Measurements from ENCODE around the gene PIP5K1A. TPM values are rescaled to one million over a fixed set of nuclear protein-coding genes. Genes with fewer than 3 reads are reported as not detected.
A peak's percentile ranks its signal among the peaks of the same experiment; 100 is the strongest.

Gene PIP5K1A
- total and polyA plus RNA-seq, 2 experiments from 2014 or later = 35.1 to 62.8 TPM

GRCh38 chr1:151282883-151283725 is 84.8 kb downstream of the PIP5K1A start:
- Histone ChIP-seq H4K20me1 (ENCODE audit: insufficient read depth) (no peaks in the 10 kb centered on the region), H3K79me2 (ENCODE audit: insufficient read depth) (peaks cover 28% of the 10 kb centered on the region), H2AFZ (peak overlapping the region; percentile 60), H3K4me1 (ENCODE audit: insufficient read depth) (peaks cover 4% of the 10 kb centered on the region), H3K4me2 (ENCODE audit: unreplicated experiment) (peak overlapping the region; percentile 98), H3K9me2 (ENCODE audit: insufficient read depth) (no peaks in the 10 kb centered on the region), H3K9ac (peak overlapping the region; percentile 93), H3K36me3 (ENCODE audit: low read depth) (no peaks in the 10 kb centered on the region; the same call in 1 of the 2 replicates), H3K4me3 (peak overlapping the region; percentile 87), H3F3A (ENCODE audit: insufficient read depth) (peaks cover 5% of the 10 kb centered on the region; the same call in 1 of the 2 replicates), H3K27ac (peak overlapping the region; percentile 99), H3K9me3 (ENCODE audit: low read depth) (no peaks in the 10 kb centered on the region), H3K27me3 (replicated peaks; ENCODE audit: insufficient read depth) (no peaks in the 10 kb centered on the region)
- 9 to 18% methylated on average over 27 to 44 of the region's 44 CpGs for WGBS, 2 experiments (ENCODE audit: low coverage in 1 of 2, low lambda C conversion rate in 2 of 2, missing lambda C conversion rate in 2 of 2)
- TF ChIP-seq EZH2phosphoT487 (IDR thresholded peaks at IDR 0.05; ENCODE audit: insufficient read depth, low read depth) (no peak), EZH2 (IDR thresholded peaks at IDR 0.05; ENCODE audit: insufficient read depth, poor library complexity, severe bottlenecking) (no peak)
- in situ Hi-C loops (cut with MboI) = no loop called here
- DNase-seq = peak; percentile 49

GRCh38 chr1:151284013-151284577 is 85.7 kb downstream of the PIP5K1A start:
- no peak for DNase-seq
- Histone ChIP-seq H3K4me2 (ENCODE audit: unreplicated experiment) (peak overlapping the region; percentile 98), H3K79me2 (ENCODE audit: insufficient read depth) (peaks cover 28% of the 10 kb centered on the region), H3K27ac (no peak overlapping the region), H3K4me1 (ENCODE audit: insufficient read depth) (peaks cover 4% of the 10 kb centered on the region), H3K4me3 (peak overlapping the region; percentile 87), H4K20me1 (ENCODE audit: insufficient read depth) (no peaks in the 10 kb centered on the region), H3K36me3 (ENCODE audit: low read depth) (peaks cover 5% of the 10 kb centered on the region; the same call in 1 of the 2 replicates), H3F3A (ENCODE audit: insufficient read depth) (peaks cover 5% of the 10 kb centered on the region; the same call in 1 of the 2 replicates), H2AFZ (no peak overlapping the region), H3K9me2 (ENCODE audit: insufficient read depth) (no peaks in the 10 kb centered on the region), H3K9ac (peak overlapping the region; percentile 93), H3K9me3 (ENCODE audit: low read depth) (no peaks in the 10 kb centered on the region), H3K27me3 (replicated peaks; ENCODE audit: insufficient read depth) (no peaks in the 10 kb centered on the region)
- 48 to 71% methylated on average over 2 of the region's 2 CpGs for WGBS, 2 experiments (ENCODE audit: low coverage in 1 of 2, low lambda C conversion rate in 2 of 2, missing lambda C conversion rate in 2 of 2)
- in situ Hi-C loops (cut with MboI) = no loop called here
- TF ChIP-seq EZH2phosphoT487 (IDR thresholded peaks at IDR 0.05; ENCODE audit: insufficient read depth, low read depth) (no peak), EZH2 (IDR thresholded peaks at IDR 0.05; ENCODE audit: insufficient read depth, poor library complexity, severe bottlenecking) (no peak)

GRCh38 chr1:151286619-151287340 is 88.4 kb downstream of the PIP5K1A start:
- H3K27ac ChIP-seq = no peak overlapping the region
- no peak for DNase-seq
- H3K36me3 ChIP-seq (ENCODE audit: low read depth) = peaks cover 5% of the 10 kb centered on the region; the same call in 1 of the 2 replicates
- H3K4me3 ChIP-seq = no peak overlapping the region
- no peak overlapping the region for H3K9ac ChIP-seq
- no peaks in the 10 kb centered on the region for H3K27me3 ChIP-seq (replicated peaks; ENCODE audit: insufficient read depth)
- H3F3A ChIP-seq (ENCODE audit: insufficient read depth) = 0 out of 2 replicates have a peak, but pooled peaks cover 5% of the 10 kb centered on the region
- H3K4me1 ChIP-seq (ENCODE audit: insufficient read depth) = peaks cover 4% of the 10 kb centered on the region
- TF ChIP-seq EZH2phosphoT487 (IDR thresholded peaks at IDR 0.05; ENCODE audit: insufficient read depth, low read depth) (no peak), EZH2 (IDR thresholded peaks at IDR 0.05; ENCODE audit: insufficient read depth, poor library complexity, severe bottlenecking) (no peak)
- H3K9me3 ChIP-seq (ENCODE audit: low read depth) = no peaks in the 10 kb centered on the region
- in situ Hi-C loops (cut with MboI) = no loop called here
- no peaks in the 10 kb centered on the region for H3K9me2 ChIP-seq (ENCODE audit: insufficient read depth)
- H2AFZ ChIP-seq = no peak overlapping the region
- H3K79me2 ChIP-seq (ENCODE audit: insufficient read depth) = peaks cover 28% of the 10 kb centered on the region
- no peak overlapping the region for H3K4me2 ChIP-seq (ENCODE audit: unreplicated experiment)
- WGBS, 2 experiments (ENCODE audit: low coverage in 1 of 2, low lambda C conversion rate in 2 of 2, missing lambda C conversion rate in 2 of 2) = 83 to 84% methylated on average over 9 to 10 of the region's 10 CpGs
- no peaks in the 10 kb centered on the region for H4K20me1 ChIP-seq (ENCODE audit: insufficient read depth)

- 80 to 85% methylated on average over 6 to 7 of the region's 7 CpGs for WGBS, 2 experiments (ENCODE audit: low coverage in 1 of 2, low lambda C conversion rate in 2 of 2, missing lambda C conversion rate in 2 of 2)
- Histone ChIP-seq H3K9me3 (ENCODE audit: low read depth) (no peaks in the 10 kb centered on the region), H3K9ac (no peak overlapping the region), H3K4me1 (ENCODE audit: insufficient read depth) (peaks cover 4% of the 10 kb centered on the region), H3K79me2 (ENCODE audit: insufficient read depth) (peaks cover 28% of the 10 kb centered on the region), H3K36me3 (ENCODE audit: low read depth) (peaks cover 5% of the 10 kb centered on the region; the same call in 1 of the 2 replicates), H2AFZ (no peak overlapping the region), H3K4me2 (ENCODE audit: unreplicated experiment) (no peak overlapping the region), H3F3A (ENCODE audit: insufficient read depth) (0 out of 2 replicates have a peak, but pooled peaks cover 5% of the 10 kb centered on the region), H3K27me3 (replicated peaks; ENCODE audit: insufficient read depth) (no peaks in the 10 kb centered on the region), H3K9me2 (ENCODE audit: insufficient read depth) (no peaks in the 10 kb centered on the region), H4K20me1 (ENCODE audit: insufficient read depth) (no peaks in the 10 kb centered on the region), H3K4me3 (no peak overlapping the region), H3K27ac (no peak overlapping the region)
- no peak for TF ChIP-seq EZH2phosphoT487 (IDR thresholded peaks at IDR 0.05; ENCODE audit: insufficient read depth, low read depth)
- no peak for TF ChIP-seq EZH2 (IDR thresholded peaks at IDR 0.05; ENCODE audit: insufficient read depth, poor library complexity, severe bottlenecking)
- DNase-seq = no peak
- in situ Hi-C loops (cut with MboI) = no loop called here
These were observed 89.0 kb downstream of the PIP5K1A start for GRCh38 chr1:151287341-151287699.
